HTERT RPE-1 (cell line): ENCODE data around the gene SGK1.
"Not testable (repeated sequence)": the region's sequence is repeated elsewhere in the genome, so short reads cannot be mapped to it uniquely, and the experiment has no call there.

Experiments
- in situ Hi-C: fragments of 300-500 bp; cut with MboI; formaldehyde crosslinking; loops from 4 replicates; pipeline ENCODE4 v1.14.3; 2020; ENCODE audit warnings: low sequenced_read_pairs

Gene SGK1

DNA sequence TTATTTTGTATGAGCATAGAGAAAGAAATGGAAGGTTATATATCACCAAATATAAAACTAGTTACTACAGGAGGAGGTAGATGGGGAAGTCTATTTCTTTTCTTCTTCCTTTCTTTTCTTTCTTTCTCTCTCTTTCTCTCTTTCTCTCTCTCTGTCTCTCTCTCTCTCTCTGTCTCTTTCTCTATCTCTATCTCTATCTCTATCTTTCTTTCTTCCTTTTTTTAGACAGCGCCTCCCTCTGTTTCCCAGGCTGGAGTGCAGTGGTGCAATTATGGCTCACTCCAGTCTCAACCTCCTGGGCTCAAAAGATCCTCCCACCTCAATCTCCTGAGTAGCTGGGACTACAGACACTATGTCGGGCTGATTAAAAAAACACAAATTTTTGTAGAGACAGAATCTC, 10.2 kb upstream of the SGK1 start:
- in situ Hi-C loops = no loop called here

DNA sequence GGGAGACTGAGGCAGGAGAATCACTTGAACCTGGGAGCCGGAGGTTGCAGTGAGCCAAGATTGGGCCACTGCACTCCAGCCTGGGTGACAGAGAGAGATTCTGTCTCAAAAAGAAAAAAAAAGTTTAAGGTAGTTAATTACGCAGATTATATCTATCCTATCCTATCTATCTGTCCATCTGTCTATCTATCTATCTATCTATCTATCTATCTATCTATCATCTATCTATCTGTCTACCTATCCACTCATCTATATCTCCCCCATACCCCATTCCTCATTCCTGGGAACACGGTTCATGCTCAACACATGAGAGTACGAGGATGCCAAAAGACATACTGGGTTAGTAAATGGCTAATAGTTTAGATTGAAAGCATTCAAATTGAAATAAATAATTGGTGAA, 8.3 kb upstream of the SGK1 start:
- in situ Hi-C loops = not testable (repeated sequence)

GRCh38 chr6:134324766-134325165, 6.9 kb upstream of the SGK1 start:
- in situ Hi-C loops = no loop called here

- in situ Hi-C loops = no loop called here
Measured at GRCh38 chr6:134324141-134324540, 6.2 kb upstream of the SGK1 start.

GRCh38 chr6:134323698-134324097, 5.8 kb upstream of the SGK1 start:
- in situ Hi-C loops = no loop called here

DNA sequence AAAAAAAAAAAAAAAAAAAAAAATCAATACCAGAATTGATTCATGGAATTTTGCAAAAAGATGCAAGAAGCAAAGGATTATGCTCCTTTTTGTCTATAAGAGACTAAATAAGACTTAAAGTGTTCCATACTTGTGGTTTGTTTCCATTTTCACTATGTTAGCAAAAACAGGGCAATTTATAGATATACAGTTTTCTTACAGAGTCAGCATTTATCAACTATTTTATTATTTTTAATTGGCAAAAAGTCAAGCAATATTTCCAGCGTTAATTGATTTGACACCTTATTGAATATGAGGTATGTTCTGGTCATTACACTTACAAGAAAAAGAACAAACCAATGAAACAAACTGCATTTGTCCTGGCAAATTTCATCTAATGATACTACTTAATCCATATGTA, 5.4 kb upstream of the SGK1 start:
- in situ Hi-C loops = no loop called here

- in situ Hi-C loops = no loop called here
Measured at GRCh38 chr6:134322216-134322615, 4.3 kb upstream of the SGK1 start.

GRCh38 chr6:134321246-134321645, 3.3 kb upstream of the SGK1 start:
- in situ Hi-C loops = no loop called here

GRCh38 chr6:134319686-134320085, 1.8 kb upstream of the SGK1 start:
- in situ Hi-C loops = not testable (repeated sequence)

DNA sequence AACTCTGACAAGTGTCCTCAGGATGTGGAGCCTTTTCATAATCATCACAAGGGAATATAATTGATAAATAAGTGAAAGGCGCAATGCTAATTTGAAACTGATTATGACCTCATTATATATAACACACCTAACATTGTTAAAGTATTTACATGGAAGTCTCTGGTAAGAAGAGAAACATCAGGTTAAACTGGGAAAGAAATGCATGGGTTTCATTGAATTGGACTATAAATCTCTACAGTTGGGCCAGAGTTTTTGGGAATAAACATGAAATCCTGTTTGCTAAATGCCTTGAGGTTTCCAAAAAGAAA, 1.0 kb upstream of the SGK1 start:
- in situ Hi-C loops = no loop called here

GRCh38 chr6:134318236-134318973, 493 bp upstream of the SGK1 start:
- in situ Hi-C loops = no loop called here

GRCh38 chr6:134316733-134317431, 1.0 kb downstream of the SGK1 start:
- in situ Hi-C loops = no loop called here

DNA sequence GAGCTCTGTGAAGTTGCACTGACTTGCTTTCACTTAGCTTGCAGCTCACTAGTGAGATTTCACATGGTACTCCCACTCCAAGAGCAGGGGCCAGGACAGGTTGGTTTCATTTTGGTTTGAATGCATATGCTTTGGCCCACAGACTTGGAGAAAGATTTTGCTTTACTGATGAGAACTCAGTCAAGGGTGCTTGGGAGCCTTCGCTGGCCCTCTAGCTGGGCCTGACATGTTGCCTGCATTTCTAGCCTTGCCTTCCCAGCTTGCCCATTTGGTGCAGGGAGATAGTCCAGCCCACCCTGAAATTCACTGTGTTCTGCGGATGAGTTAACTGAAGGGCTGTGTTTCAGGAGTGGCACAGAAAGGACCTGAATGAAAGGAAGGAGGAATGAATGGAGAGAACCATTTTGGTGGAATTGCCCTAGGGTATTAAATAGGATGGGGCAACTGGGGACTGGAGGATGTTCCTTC, 1.9 kb downstream of the SGK1 start:
- in situ Hi-C loops = no loop called here

GRCh38 chr6:134315189-134315588, 2.7 kb downstream of the SGK1 start:
- in situ Hi-C loops = no loop called here

DNA sequence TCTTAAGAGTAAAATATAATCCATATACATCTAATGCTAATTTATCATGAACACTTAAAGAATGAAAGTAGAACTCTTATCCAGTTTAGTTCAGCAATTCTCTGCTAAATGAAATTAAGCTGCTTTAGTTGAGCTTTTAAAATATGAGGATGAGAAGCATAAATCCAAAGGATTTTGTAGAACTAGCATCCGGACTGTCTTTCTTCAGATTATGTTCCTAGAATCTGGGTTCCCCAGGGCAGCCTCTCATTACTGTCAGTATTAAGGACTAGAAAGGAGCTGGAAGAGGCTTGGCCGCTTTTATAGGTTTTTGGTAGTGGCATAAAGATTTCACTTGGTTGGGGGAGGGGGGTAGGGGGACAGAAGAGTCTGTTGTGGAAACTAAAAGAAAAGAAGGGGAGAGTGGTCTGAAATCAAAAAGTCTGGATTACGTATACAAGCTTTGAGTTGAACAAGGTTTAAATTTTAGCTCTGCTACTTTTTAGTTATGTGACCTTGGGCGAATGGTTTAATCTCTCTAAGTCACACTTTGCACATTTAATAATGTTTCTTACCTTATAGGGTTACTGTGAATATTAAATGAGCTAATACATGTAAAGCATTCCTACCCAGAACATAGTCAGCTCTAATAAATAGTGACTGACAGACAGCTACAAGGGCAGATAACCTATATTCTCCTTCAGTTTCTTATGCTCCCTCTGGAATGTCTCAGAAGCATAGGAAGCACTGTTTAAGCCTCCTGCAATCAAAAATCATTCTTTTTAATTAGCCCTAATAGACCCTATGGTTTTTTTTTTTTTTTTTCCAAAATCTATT, 3.7 kb downstream of the SGK1 start:
- in situ Hi-C loops = no loop called here

DNA sequence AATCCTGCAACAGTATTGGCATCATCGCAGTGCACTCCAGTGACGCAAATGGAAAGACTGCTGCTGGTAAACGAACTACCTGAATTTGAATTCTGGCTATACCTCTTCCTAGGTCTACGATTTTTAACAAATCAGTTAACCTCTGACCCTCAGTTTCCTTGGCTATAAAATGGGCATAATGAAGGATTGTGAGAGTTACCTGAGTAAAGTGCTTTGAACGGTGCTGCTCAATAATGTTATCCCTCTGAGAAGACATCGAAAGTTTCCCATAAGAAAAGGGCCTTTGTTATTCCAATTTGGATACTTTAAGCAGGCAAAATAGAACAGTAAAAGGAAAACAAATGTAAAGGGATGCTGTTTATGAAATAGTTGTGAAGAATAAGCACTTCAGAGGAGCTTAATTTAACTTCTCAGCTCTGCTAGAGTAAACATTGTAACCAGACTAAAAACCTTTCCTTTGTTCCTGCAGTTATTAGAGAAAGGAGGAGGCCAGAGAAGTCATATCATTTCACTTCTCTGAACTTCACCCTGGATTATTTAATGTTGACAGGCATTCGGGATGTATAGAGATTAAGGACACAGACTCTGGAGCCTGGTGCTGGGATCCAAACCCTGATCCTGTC, 5.8 kb downstream of the SGK1 start:
- in situ Hi-C loops = no loop called here

DNA sequence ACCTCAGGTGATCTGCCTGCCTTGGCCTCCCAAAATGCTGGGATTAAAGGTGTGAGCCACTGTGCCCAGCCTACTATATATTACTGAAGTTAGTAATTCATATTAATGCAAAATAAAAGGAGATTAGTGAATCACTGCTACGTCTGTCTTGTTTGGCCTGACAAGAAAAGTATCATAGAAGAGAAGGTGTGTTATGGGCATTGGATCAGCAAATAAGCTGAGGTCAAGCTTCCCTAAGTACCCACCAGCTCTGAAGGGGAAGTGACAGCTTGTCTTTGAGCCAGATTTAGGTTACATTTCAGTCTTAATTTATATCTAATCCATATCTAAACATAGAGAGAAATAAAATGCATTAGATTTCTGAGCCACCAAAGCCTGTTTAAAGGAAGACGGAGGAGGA, 7.1 kb downstream of the SGK1 start:
- in situ Hi-C loops = no loop called here

GRCh38 chr6:134309983-134310605, 7.8 kb downstream of the SGK1 start:
- in situ Hi-C loops = no loop called here

GRCh38 chr6:134309227-134309626, 8.7 kb downstream of the SGK1 start:
- in situ Hi-C loops = no loop called here

- in situ Hi-C loops = no loop called here
Measured at GRCh38 chr6:134308800-134309199, 9.1 kb downstream of the SGK1 start.

GRCh38 chr6:134307870-134308269, 10.0 kb downstream of the SGK1 start:
- in situ Hi-C loops = no loop called here
